ENCODE measurements around the gene NKX1-1. TPM values are rescaled to one million over a fixed set of nuclear protein-coding genes. Genes with fewer than 3 reads are reported as not detected.

The NKX1-1 gene
- total RNA-seq, 1 donor from 2014 or later = not detected

GRCh38 chr4:1415681-1415981 lies 9.4 kb upstream of the NKX1-1 start:
- peaks cover 48% of the 10 kb centered on the region for H3K27me3 Mint-ChIP-seq (ENCODE audit: low read depth)
- H3K9me3 Mint-ChIP-seq = no peaks in the 10 kb centered on the region
- no peak for DNase-seq (ENCODE audit: low read depth, low spot score)
- TF ChIP-seq CTCF (conservative IDR thresholded peaks at IDR 0.05) = no peak
- no peak overlapping the region for H3K27ac Mint-ChIP-seq (ENCODE audit: unreplicated experiment)
- no peaks in the 10 kb centered on the region for H3K36me3 Mint-ChIP-seq (ENCODE audit: low read depth)
- no peak overlapping the region for H3K4me3 Mint-ChIP-seq
- H3K4me1 Mint-ChIP-seq = no peaks in the 10 kb centered on the region

- no peak for TF ChIP-seq CTCF (conservative IDR thresholded peaks at IDR 0.05)
- no peak for DNase-seq (ENCODE audit: low read depth, low spot score)
- Mint-ChIP-seq H3K27ac (ENCODE audit: unreplicated experiment) (no peak overlapping the region), H3K4me3 (no peak overlapping the region), H3K9me3 (no peaks in the 10 kb centered on the region), H3K4me1 (no peaks in the 10 kb centered on the region), H3K27me3 (ENCODE audit: low read depth) (peaks cover 50% of the 10 kb centered on the region), H3K36me3 (ENCODE audit: low read depth) (no peaks in the 10 kb centered on the region)
These were observed 8.8 kb upstream of the NKX1-1 start for GRCh38 chr4:1414831-1415680.

GRCh38 chr4:1413687-1414479 lies 7.6 kb upstream of the NKX1-1 start:
- Mint-ChIP-seq H3K4me3 (no peak overlapping the region), H3K4me1 (no peaks in the 10 kb centered on the region), H3K27ac (ENCODE audit: unreplicated experiment) (no peak overlapping the region), H3K27me3 (ENCODE audit: low read depth) (peaks cover 51% of the 10 kb centered on the region), H3K9me3 (no peaks in the 10 kb centered on the region), H3K36me3 (ENCODE audit: low read depth) (no peaks in the 10 kb centered on the region)
- TF ChIP-seq CTCF (conservative IDR thresholded peaks at IDR 0.05) = no peak
- no peak for DNase-seq (ENCODE audit: low read depth, low spot score)

GRCh38 chr4:1413204-1413663 lies 7.0 kb upstream of the NKX1-1 start:
- H3K9me3 Mint-ChIP-seq = peaks cover 2% of the 10 kb centered on the region
- DNase-seq (ENCODE audit: low read depth, low spot score) = no peak
- H3K4me1 Mint-ChIP-seq = no peaks in the 10 kb centered on the region

More at GRCh38 chr4:1413204-1413663, 7.0 kb upstream of the NKX1-1 start:
- Mint-ChIP-seq H3K36me3 (ENCODE audit: low read depth) (no peaks in the 10 kb centered on the region), H3K27ac (ENCODE audit: unreplicated experiment) (no peak overlapping the region), H3K4me3 (no peak overlapping the region), H3K27me3 (ENCODE audit: low read depth) (peaks cover 54% of the 10 kb centered on the region)
- no peak for TF ChIP-seq CTCF (conservative IDR thresholded peaks at IDR 0.05)

All from neural crest cell (in vitro differentiated cells).